Activated CD8-positive, alpha-beta T cell treated with anti-CD3 and anti-CD28 coated beads for 36 hours (primary cell): ENCODE results near the gene SSRP1. TPM values are rescaled to one million over a fixed set of nuclear protein-coding genes. Genes with fewer than 3 reads are reported as not detected.

Source experiments
- ATAC-seq: fragments of 200-7000 bp; cut with Tn5 transposase; one replicate; pipeline ENCODE4 v1.10.0; 2021; ENCODE audit warnings: mild to moderate bottlenecking, moderate library complexity
- CTCF ChIA-PET: fragments of 350-600 bp; sonication (Branson Sonifier 250); formaldehyde crosslinking; loops from one replicate; lab custom pipeline; 2021; ENCODE audit warnings: antibody characterized with exemption; lab: Charles Lee
- POLR2A ChIA-PET: fragments of 350-600 bp; sonication (Branson Sonifier 250); formaldehyde crosslinking; loops from one replicate; lab custom pipeline; 2021; ENCODE audit warnings: antibody characterized with exemption; lab: Charles Lee
- DNase-seq: peaks from one replicate; pipeline ENCODE4 v3.0.0-alpha.2; 2020
- H3K27ac Mint-ChIP-seq: one replicate; pipeline ENCODE4 v1.8.0; 2021; ENCODE audit warnings: mild to moderate bottlenecking, mixed read lengths
- H3K27me3 Mint-ChIP-seq: one replicate; pipeline ENCODE4 v1.8.0; 2021; ENCODE audit warnings: mixed read lengths
- H3K36me3 Mint-ChIP-seq: one replicate; pipeline ENCODE4 v1.8.0; 2021; ENCODE audit warnings: low read depth, mixed read lengths
- H3K4me1 Mint-ChIP-seq: one replicate; pipeline ENCODE4 v1.8.0; 2021; ENCODE audit warnings: low read depth, mixed read lengths
- H3K4me3 Mint-ChIP-seq: one replicate; pipeline ENCODE4 v1.8.0; 2021; ENCODE audit warnings: mild to moderate bottlenecking, moderate library complexity, mixed read lengths
- H3K9me3 Mint-ChIP-seq: one replicate; pipeline ENCODE4 v1.8.0; 2021; ENCODE audit warnings: mixed read lengths
- CTCF ChIP-seq: fragments of 200-600 bp; IDR thresholded peaks from one replicate; pipeline ENCODE4 v1.8.0; 2022; ENCODE audit warnings: antibody characterized with exemption, mild to moderate bottlenecking
- intact Hi-C: fragments of 100-400 bp; cut with micrococcal nuclease; formaldehyde crosslinking; loops from one replicate; pipeline ENCODE4 v1.10.0; 2022
- total RNA-seq, 2 experiments: library from RNA; stranded (reverse); gene quantifications; one replicate each; pipeline ENCODE4 v1.2.3, GENCODE V29; 2021

Gene SSRP1
- total RNA-seq, 2 experiments from 2014 or later, result 284 to 290 TPM

DNA sequence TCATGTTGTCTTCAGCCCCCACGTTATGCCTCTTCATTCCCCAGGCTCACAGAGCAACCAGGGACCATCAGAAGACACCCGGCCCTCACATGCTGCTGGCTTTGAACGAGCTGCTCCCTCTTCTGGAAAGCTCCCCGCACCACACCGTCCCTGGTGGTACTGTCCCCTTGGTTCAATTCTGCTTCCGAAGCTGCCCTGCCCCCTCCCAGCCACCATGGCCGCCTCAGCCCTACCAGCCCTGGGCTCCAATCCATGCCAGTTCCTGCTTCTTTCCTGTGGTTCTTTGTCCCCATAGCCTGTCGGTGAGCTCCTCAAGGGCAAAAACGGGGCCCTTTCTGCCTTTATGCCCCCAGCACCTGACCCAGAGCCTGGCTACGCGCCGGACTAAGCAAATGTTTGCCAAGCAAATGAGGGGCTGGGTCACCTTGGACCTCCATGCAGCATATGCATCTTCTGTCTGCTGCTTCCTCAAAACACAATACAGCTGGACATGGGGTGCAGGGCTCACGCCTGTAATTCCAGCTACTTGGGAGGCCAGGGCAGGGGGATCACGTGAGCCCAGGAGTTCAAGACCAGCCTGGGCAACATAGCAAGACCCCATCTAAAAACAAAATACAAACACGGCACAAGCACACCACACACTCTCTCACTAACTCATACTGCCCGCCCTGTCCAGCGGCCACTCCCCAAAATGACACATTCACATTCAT, 32.3 kb downstream of the SSRP1 start:
- intact Hi-C loops, result no loop called here
- ATAC-seq (no peak), DNase-seq (no peak)
- Mint-ChIP-seq H3K27ac (no peak overlapping the region), H3K27me3 (no peaks in the 10 kb centered on the region), H3K9me3 (peaks cover 7% of the 10 kb centered on the region), H3K36me3 (peaks cover 39% of the 10 kb centered on the region), H3K4me3 (no peak overlapping the region), H3K4me1 (no peaks in the 10 kb centered on the region)
- ChIA-PET CTCF (interaction anchor here (1.0 kb wide), 1 partner anchor 54 kb away, joined by 3 read pairs; no protein-coding TSS in a partner anchor), POLR2A (interaction anchor here (0.8 kb wide), 1 partner anchor 10 kb away, joined by 3 read pairs; no protein-coding TSS in a partner anchor)
- no peak for TF ChIP-seq CTCF

DNA sequence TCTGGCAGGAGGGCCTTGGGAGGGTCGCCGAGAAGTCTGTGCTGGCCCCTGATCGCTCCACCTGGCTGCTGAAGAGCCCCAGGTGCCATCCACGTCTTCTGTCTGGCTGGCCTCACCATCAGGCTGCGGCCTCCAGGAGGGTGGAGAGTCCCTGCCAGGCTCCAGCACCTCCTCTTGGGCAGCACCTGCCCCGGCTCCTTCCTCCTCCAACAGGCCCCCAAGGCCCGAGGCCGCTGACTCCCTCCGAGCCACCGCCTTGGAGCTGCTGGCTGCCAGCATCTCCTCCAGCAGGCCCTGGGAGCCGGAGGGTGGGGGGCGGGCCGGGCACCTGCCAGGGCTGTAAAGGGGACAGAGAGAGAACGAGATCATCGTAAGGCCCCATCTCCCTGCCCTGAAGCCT, 33.2 kb downstream of the SSRP1 start:
- Mint-ChIP-seq H3K9me3 (peaks cover 7% of the 10 kb centered on the region), H3K27ac (no peak overlapping the region), H3K36me3 (peaks cover 44% of the 10 kb centered on the region), H3K4me1 (no peaks in the 10 kb centered on the region), H3K4me3 (no peak overlapping the region), H3K27me3 (no peaks in the 10 kb centered on the region)
- intact Hi-C loops, result no loop called here
- TF ChIP-seq CTCF, result no peak
- DNase-seq (no peak), ATAC-seq (no peak)
- ChIA-PET CTCF (no interaction called here), POLR2A (interaction anchor here (0.6 kb wide), 1 partner anchor 442 kb away, joined by 4 read pairs; no protein-coding TSS in a partner anchor)

GRCh38 chr11:57301711-57302423, 33.8 kb downstream of the SSRP1 start:
- DNase-seq, result no peak
- Mint-ChIP-seq H3K4me3 (no peak overlapping the region), H3K27ac (no peak overlapping the region), H3K27me3 (no peaks in the 10 kb centered on the region), H3K36me3 (peaks cover 44% of the 10 kb centered on the region), H3K4me1 (no peaks in the 10 kb centered on the region), H3K9me3 (peaks cover 7% of the 10 kb centered on the region)
- intact Hi-C loops, result no loop called here
- ChIA-PET POLR2A (interaction anchor here (0.6 kb wide), 1 partner anchor 441 kb away, joined by 4 read pairs; no protein-coding TSS in a partner anchor), CTCF (no interaction called here)
- TF ChIP-seq CTCF, result no peak
- ATAC-seq, result no peak

DNA sequence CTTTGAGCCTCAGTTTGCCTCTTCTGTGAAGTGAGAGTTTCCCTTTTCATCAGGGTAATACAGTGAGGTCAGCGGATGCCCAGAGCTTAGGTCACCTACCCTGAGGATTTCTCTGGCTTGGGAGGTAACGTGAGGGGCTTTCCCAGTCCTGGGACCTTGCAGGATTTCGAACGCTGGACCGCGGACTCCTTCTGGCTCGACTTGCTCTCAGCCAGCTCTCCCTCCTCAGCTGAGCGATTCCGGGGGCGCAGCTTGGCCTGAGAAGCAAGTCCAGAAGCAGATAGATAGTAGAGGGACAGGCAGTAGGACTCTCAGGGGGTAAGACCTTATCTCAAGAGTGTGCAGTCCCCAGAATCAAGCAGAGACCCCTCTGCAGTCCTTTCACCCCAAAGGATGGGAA, 34.9 kb downstream of the SSRP1 start:
- no peak for ATAC-seq
- TF ChIP-seq CTCF, result no peak
- H3K4me3 Mint-ChIP-seq, result no peak overlapping the region
- no peak overlapping the region for H3K27ac Mint-ChIP-seq
- H3K36me3 Mint-ChIP-seq, result peaks cover 45% of the 10 kb centered on the region
- peaks cover 7% of the 10 kb centered on the region for H3K9me3 Mint-ChIP-seq
- POLR2A ChIA-PET, result no interaction called here
- no peak for DNase-seq
- CTCF ChIA-PET, result interaction anchor here (1.1 kb wide), 1 partner anchor 20 kb away, joined by 3 read pairs; no protein-coding TSS in a partner anchor
- intact Hi-C loops, result no loop called here
- no peaks in the 10 kb centered on the region for H3K4me1 Mint-ChIP-seq
- H3K27me3 Mint-ChIP-seq, result no peaks in the 10 kb centered on the region
